Esophagus squamous epithelium (tissue), 4 donors: ENCODE results near the gene FZR1.

Experiments
- POLR2A ChIP-seq, 4 donors: fragments of 450-650 bp; IDR thresholded peaks; one replicate each; pipeline ENCODE4 v1.6.1; 2017; ENCODE audit warnings: antibody characterized with exemption in 4 of 4, mild to moderate bottlenecking in 4 of 4, moderate library complexity in 3 of 4
- TF ChIP-seq, protein P1 (sequence below), 6 experiments: fragments of 450-650 bp in 4 of 6; fragments of 200-600 bp in 2 of 6; sonication (generic) in 2 of 6; IDR thresholded peaks; one replicate each; pipeline ENCODE4 v1.5.1; 2016 to 2019; ENCODE audit warnings: antibody characterized with exemption in 6 of 6, mild to moderate bottlenecking in 4 of 6, moderate library complexity in 4 of 6

DNA sequence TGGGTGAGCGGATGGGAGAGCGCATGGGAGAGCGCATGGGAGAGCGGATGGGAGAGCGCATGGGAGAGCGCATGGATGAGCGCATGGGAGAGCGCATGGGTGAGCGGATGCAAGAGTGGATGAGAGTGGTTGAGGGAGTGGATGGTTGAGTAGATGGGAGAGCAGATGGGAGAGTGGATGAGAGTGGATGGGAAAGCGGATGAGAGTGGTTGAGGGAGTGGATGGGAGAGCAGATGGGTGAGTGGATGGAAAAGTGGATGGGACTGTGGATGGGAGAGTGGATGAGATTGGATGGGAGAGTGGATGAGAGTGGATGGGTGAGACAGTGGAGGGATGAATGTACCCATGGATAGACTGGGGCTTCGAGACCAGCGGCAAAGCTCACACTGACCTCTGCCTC lies 24.3 kb downstream of the FZR1 start:
- TF ChIP-seq, protein P1, sequence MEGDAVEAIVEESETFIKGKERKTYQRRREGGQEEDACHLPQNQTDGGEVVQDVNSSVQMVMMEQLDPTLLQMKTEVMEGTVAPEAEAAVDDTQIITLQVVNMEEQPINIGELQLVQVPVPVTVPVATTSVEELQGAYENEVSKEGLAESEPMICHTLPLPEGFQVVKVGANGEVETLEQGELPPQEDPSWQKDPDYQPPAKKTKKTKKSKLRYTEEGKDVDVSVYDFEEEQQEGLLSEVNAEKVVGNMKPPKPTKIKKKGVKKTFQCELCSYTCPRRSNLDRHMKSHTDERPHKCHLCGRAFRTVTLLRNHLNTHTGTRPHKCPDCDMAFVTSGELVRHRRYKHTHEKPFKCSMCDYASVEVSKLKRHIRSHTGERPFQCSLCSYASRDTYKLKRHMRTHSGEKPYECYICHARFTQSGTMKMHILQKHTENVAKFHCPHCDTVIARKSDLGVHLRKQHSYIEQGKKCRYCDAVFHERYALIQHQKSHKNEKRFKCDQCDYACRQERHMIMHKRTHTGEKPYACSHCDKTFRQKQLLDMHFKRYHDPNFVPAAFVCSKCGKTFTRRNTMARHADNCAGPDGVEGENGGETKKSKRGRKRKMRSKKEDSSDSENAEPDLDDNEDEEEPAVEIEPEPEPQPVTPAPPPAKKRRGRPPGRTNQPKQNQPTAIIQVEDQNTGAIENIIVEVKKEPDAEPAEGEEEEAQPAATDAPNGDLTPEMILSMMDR (IDR thresholded peaks at IDR 0.05) = no peak
- no peak for TF ChIP-seq POLR2A (IDR thresholded peaks at IDR 0.05)
